A549 (cell line): Measurements from ENCODE around the gene PUM1.

Experiments used
- CHD2 ChIP-seq: fragments of 150-350 bp; IDR thresholded peaks from 2 replicates; pipeline ENCODE4 v1.6.1; 2014; ENCODE audit warnings: low read length; ENCODE audit not compliant: partially characterized antibody
- CHD4 ChIP-seq: fragments of 200-600 bp; sonication (generic); IDR thresholded peaks from 2 replicates; pipeline ENCODE4 v1.6.1; 2016; ENCODE audit warnings: antibody characterized with exemption, mild to moderate bottlenecking, borderline replicate concordance
- CTCF ChIP-seq: fragments of >200 bp; sonication (Bioruptor Twin); formaldehyde crosslinking; IDR thresholded peaks from 3 replicates; pipeline ENCODE4 v1.5.1; 2016
- EHMT2 ChIP-seq: fragments of 200-600 bp; sonication (generic); IDR thresholded peaks from 2 replicates; pipeline ENCODE4 v1.6.1; 2016; ENCODE audit warnings: antibody characterized with exemption, low read depth, mild to moderate bottlenecking, moderate library complexity
- MAFK ChIP-seq: fragments of 450-650 bp; IDR thresholded peaks from 2 replicates; pipeline ENCODE4 v1.6.1; 2014; ENCODE audit not compliant: partially characterized antibody
- MYC ChIP-seq: IDR thresholded peaks from 2 replicates; pipeline ENCODE4 v1.6.1; 2012; ENCODE audit warnings: mild to moderate bottlenecking, inconsistent platforms, low read length, improper control_type of control experiment, borderline replicate concordance
- RAD21 ChIP-seq, 2 experiments: fragments of >200 bp in 1 of 2; sonication (Bioruptor Twin) in 1 of 2; formaldehyde crosslinking in 1 of 2; IDR thresholded peaks in 1 of 2; conservative IDR thresholded peaks in 1 of 2; 2 replicates in 1 of 2; 3 replicates in 1 of 2; pipeline ENCODE4 v1.6.1; 2012 to 2018; ENCODE audit warnings: inconsistent platforms in 1 of 2
- TP53 ChIP-seq: fragments of 250-450 bp; sonication (Bioruptor Pico); IDR thresholded peaks from 2 replicates; pipeline ENCODE4 v1.5.0; 2021; ENCODE audit warnings: mild to moderate bottlenecking, moderate library complexity
- TF ChIP-seq, protein P1 (sequence below): IDR thresholded peaks from 2 replicates; pipeline ENCODE4 v1.6.1; 2012; ENCODE audit warnings: low read depth, borderline replicate concordance

DNA sequence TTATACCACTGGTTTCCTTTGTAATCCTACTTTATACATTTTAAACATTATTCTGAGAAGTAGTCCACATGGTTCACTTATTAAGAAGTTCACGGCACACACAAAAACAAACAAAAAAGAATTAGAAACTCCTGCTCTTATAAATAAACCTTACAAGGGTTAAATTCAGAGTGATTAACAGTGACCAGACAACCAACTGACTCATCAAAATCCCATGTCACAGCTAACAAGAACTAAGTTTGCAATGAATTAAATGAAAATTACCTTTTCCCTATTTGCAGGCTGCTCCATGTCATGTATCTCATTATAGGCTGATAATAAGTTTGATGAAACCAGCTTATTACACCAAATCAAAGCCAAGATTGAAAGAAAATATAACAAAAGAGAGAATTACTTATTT lies 77.5 kb downstream of the PUM1 start:
- no peak for TF ChIP-seq CTCF
- no peak for TF ChIP-seq EHMT2
- TF ChIP-seq, protein P1, sequence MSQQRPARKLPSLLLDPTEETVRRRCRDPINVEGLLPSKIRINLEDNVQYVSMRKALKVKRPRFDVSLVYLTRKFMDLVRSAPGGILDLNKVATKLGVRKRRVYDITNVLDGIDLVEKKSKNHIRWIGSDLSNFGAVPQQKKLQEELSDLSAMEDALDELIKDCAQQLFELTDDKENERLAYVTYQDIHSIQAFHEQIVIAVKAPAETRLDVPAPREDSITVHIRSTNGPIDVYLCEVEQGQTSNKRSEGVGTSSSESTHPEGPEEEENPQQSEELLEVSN, result no peak
- no peak for TF ChIP-seq RAD21 (conservative IDR thresholded peaks at IDR 0.05 in 1 of 2, IDR thresholded peaks at IDR 0.05 in 1 of 2)
- no peak for TF ChIP-seq MAFK
- no peak for TF ChIP-seq MYC
- TF ChIP-seq TP53, result no peak
- no peak for TF ChIP-seq CHD4
- no peak for TF ChIP-seq CHD2
